Stimulated activated memory B cell treated with anti-CD40 and anti-IgM and Interleukin-4, amounts not matched to agents 10 μg/mL and 1 μg/mL and 100 μg/mL, for 72 hours (primary cell): Measurements from ENCODE around the gene RPUSD2.
"Not testable (repeated sequence)": the region's sequence is repeated elsewhere in the genome, so short reads cannot be mapped to it uniquely, and the experiment has no call there.

ENCODE experiments used
- ATAC-seq: fragments of 150-1000 bp; cut with Tn5 transposase; 2 replicates; pipeline ENCODE4 v1.10.0; 2021
- H3K27ac Mint-ChIP-seq: one replicate; pipeline ENCODE4 v1.8.0; 2022; ENCODE audit warnings: mild to moderate bottlenecking, mixed read lengths
- H3K27me3 Mint-ChIP-seq: one replicate; pipeline ENCODE4 v1.8.0; 2022; ENCODE audit warnings: mixed read lengths
- H3K36me3 Mint-ChIP-seq: one replicate; pipeline ENCODE4 v1.8.0; 2022; ENCODE audit warnings: mixed read lengths
- H3K4me1 Mint-ChIP-seq: one replicate; pipeline ENCODE4 v1.8.0; 2022; ENCODE audit warnings: mixed read lengths
- H3K4me3 Mint-ChIP-seq: one replicate; pipeline ENCODE4 v1.8.0; 2022; ENCODE audit warnings: mild to moderate bottlenecking, moderate library complexity, mixed read lengths
- H3K9me3 Mint-ChIP-seq: one replicate; pipeline ENCODE4 v1.8.0; 2022; ENCODE audit warnings: mixed read lengths

RPUSD2 gene

DNA sequence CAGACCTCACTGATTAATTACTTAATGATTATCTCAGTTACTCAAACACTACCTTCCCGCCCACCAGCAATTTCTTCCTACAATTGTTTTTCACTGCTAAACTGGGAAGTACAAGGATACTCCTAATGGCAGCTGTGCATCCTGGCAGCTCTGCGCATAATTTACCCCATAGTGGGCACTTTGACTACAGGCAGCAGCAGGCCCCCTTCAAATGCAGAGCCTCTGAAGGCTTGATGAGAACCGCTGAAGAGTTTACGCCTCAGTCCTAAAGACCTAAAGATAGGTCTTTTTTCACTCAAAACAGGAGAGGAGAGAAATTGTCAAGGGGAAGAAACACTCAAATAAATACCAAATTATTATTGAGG lies 15.0 kb upstream of the RPUSD2 start:
- peaks cover 97% of the 10 kb centered on the region for H3K4me1 Mint-ChIP-seq
- H3K9me3 Mint-ChIP-seq = no peaks in the 10 kb centered on the region
- peaks cover 44% of the 10 kb centered on the region for H3K36me3 Mint-ChIP-seq
- no peak for ATAC-seq
- peak overlapping the region; percentile 82 for H3K4me3 Mint-ChIP-seq
- peak overlapping the region; percentile 95 for H3K27ac Mint-ChIP-seq
- no peaks in the 10 kb centered on the region for H3K27me3 Mint-ChIP-seq

DNA sequence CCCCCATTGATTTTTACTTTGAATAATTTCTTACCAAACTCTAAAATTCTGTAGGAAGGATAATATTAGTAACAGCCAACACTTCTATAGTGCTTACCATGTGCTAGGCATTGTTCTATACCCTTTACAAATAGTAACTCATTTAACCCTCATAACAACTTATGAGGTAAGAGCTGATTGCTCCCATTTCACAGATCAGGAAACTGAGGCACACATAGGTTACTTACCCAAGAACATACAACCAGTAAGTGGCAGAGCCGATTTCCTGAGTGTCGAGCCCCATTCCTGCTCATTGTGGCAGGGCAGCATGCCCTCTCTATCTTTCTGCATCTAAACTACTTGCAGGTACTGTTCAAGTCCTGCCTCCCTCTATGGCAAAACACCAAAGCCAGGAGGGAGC lies 13.2 kb upstream of the RPUSD2 start:
- H3K27ac Mint-ChIP-seq = peak overlapping the region; percentile 95
- H3K4me3 Mint-ChIP-seq = no peak overlapping the region
- peaks cover 49% of the 10 kb centered on the region for H3K36me3 Mint-ChIP-seq
- peaks cover 2% of the 10 kb centered on the region for H3K9me3 Mint-ChIP-seq
- no peaks in the 10 kb centered on the region for H3K27me3 Mint-ChIP-seq
- peaks cover 97% of the 10 kb centered on the region for H3K4me1 Mint-ChIP-seq
- no peak for ATAC-seq

- ATAC-seq = no peak
- Mint-ChIP-seq H3K27me3 (no peaks in the 10 kb centered on the region), H3K27ac (peak overlapping the region; percentile 96), H3K9me3 (peaks cover 2% of the 10 kb centered on the region), H3K4me1 (peaks cover 80% of the 10 kb centered on the region), H3K36me3 (peaks cover 34% of the 10 kb centered on the region), H3K4me3 (peak overlapping the region; percentile 63)
These were observed 10.0 kb upstream of the RPUSD2 start for GRCh38 chr15:40558952-40559742.

- no peak overlapping the region for H3K4me3 Mint-ChIP-seq
- H3K4me1 Mint-ChIP-seq = peaks cover 58% of the 10 kb centered on the region
These were observed 6.4 kb upstream of the RPUSD2 start for GRCh38 chr15:40562691-40563090.

DNA sequence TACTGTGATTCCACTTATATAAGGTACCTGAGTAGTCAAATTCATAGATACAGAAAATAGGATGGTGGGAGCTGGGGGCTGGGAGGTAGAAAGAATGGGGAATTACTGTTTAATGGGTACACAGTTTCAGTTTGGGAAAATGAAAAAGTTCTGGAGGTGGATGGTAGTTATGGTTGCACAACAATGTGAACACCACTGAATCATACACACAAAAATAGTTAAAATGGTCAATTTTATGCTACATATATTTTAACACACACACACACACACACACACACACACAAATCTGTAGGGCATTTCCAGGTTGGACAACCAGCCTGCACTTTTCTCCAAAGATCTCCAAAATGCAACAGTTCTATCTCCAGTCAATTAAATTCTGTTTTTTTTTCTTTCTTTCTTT lies 5.7 kb upstream of the RPUSD2 start:
- H3K9me3 Mint-ChIP-seq = peaks cover 2% of the 10 kb centered on the region
- no peak overlapping the region for H3K27ac Mint-ChIP-seq
- H3K27me3 Mint-ChIP-seq = no peaks in the 10 kb centered on the region
- no peak for ATAC-seq
- peak overlapping the region; percentile 88 for H3K4me3 Mint-ChIP-seq
- H3K36me3 Mint-ChIP-seq = peaks cover 18% of the 10 kb centered on the region
- H3K4me1 Mint-ChIP-seq = peaks cover 52% of the 10 kb centered on the region

More at GRCh38 chr15:40562691-40563090, 6.4 kb upstream of the RPUSD2 start:
- no peak for ATAC-seq
- Mint-ChIP-seq H3K36me3 (peaks cover 18% of the 10 kb centered on the region), H3K27ac (no peak overlapping the region), H3K27me3 (no peaks in the 10 kb centered on the region), H3K9me3 (peaks cover 2% of the 10 kb centered on the region)

DNA sequence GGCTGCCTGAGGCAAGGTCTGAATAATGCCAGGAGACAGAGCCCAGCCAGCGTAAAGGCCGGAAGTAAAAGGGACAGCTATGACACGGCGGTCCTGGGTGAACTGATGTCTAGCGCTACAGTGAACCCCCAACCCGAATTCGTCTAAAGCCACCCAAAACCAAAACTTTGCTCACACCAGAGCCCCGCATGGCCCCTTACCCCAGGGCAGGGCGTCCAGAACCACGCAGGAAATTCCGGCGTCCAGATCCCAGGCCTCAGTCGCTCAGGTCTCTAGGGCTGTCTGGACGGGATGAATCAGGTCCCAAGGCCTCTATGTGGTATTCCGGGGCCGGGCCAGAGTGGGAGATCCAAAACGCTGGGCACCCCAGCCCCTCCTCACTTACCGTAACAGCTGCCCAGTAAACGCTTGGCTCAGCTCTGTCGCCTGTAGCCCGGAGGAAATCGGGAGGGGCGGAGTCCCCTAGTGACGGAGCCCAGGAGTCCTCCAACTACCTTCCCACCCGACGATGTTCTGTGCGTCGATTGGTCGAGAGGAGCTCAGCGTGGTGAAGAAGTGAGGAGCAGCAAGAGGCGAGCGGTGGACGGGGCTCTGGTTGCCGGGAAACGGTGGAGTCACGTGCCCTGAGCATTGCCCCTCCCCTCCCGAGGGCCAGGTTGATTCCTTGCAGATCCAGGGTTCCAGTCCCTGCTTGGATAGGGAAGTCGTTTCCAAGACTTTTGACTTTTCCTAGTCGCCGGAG lies 4.3 kb upstream of the RPUSD2 start, which contains the start of gene CCDC32:
TSS of gene CCDC32 (minus strand) at position 452 of the 742 bp plus-strand sequence. CDS start 2,027 bp downstream, outside the sequence.
- no peaks in the 10 kb centered on the region for H3K27me3 Mint-ChIP-seq
- peak within 1 kb of the TSS; percentile 82 for H3K27ac Mint-ChIP-seq
- H3K4me3 Mint-ChIP-seq = peak within 1 kb of the TSS; percentile 88
- H3K9me3 Mint-ChIP-seq = peaks cover 2% of the 10 kb centered on the region
- peak; percentile 99 for ATAC-seq
- peaks cover 47% of the 10 kb centered on the region for H3K4me1 Mint-ChIP-seq
- H3K36me3 Mint-ChIP-seq = peaks cover 7% of the 10 kb centered on the region

GRCh38 chr15:40565333-40566238 lies 3.5 kb upstream of the RPUSD2 start:
- peaks cover 1% of the 10 kb centered on the region for H3K36me3 Mint-ChIP-seq
- no peaks in the 10 kb centered on the region for H3K27me3 Mint-ChIP-seq
- peak overlapping the region; percentile 88 for H3K4me3 Mint-ChIP-seq
- peak overlapping the region; percentile 82 for H3K27ac Mint-ChIP-seq
- ATAC-seq = no peak
- H3K9me3 Mint-ChIP-seq = no peaks in the 10 kb centered on the region
- peaks cover 45% of the 10 kb centered on the region for H3K4me1 Mint-ChIP-seq

DNA sequence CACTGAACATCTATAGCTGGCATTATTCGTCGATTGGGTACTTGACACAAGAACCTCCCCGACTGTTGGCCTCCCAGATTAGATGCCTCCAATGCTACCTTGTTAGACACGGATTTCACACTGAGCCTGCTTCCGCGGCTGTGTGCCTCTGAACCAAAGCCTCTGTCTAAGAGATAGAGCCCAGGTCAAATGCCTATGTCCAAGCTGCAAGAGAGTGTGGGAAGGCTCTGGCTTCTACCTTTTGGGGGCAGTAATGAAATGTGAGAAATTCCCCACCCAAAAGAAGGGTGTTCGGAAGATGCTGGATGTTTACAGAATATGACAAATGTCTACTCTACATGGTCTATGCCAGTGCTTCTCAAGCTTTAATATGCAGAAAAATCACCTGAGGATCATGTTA lies 2.0 kb upstream of the RPUSD2 start:
- ATAC-seq = no peak
- Mint-ChIP-seq H3K9me3 (no peaks in the 10 kb centered on the region), H3K36me3 (no peaks in the 10 kb centered on the region), H3K27me3 (no peaks in the 10 kb centered on the region), H3K4me1 (peaks cover 48% of the 10 kb centered on the region), H3K27ac (no peak overlapping the region), H3K4me3 (no peak overlapping the region)

- peaks cover 36% of the 10 kb centered on the region for H3K36me3 Mint-ChIP-seq
- no peaks in the 10 kb centered on the region for H3K27me3 Mint-ChIP-seq
- no peak for ATAC-seq
- H3K9me3 Mint-ChIP-seq = no peaks in the 10 kb centered on the region
- peaks cover 34% of the 10 kb centered on the region for H3K4me1 Mint-ChIP-seq
- H3K4me3 Mint-ChIP-seq = no peak overlapping the region
- H3K27ac Mint-ChIP-seq = no peak overlapping the region
These were observed 6.0 kb downstream of the RPUSD2 start for GRCh38 chr15:40575113-40575512.

- H3K27ac Mint-ChIP-seq, H3K27me3 Mint-ChIP-seq, ATAC-seq, H3K4me3 Mint-ChIP-seq, H3K9me3 Mint-ChIP-seq: not testable (repeated sequence)
- Mint-ChIP-seq H3K36me3 (peaks cover 36% of the 10 kb centered on the region), H3K4me1 (peaks cover 18% of the 10 kb centered on the region)
These were observed 7.8 kb downstream of the RPUSD2 start for GRCh38 chr15:40576914-40577313.

GRCh38 chr15:40578892-40579291 lies 9.8 kb downstream of the RPUSD2 start:
- Mint-ChIP-seq H3K4me3 (no peak overlapping the region), H3K4me1 (peaks cover 2% of the 10 kb centered on the region), H3K36me3 (peaks cover 20% of the 10 kb centered on the region), H3K9me3 (no peaks in the 10 kb centered on the region), H3K27me3 (no peaks in the 10 kb centered on the region), H3K27ac (no peak overlapping the region)
- ATAC-seq = no peak

- H3K27ac Mint-ChIP-seq, H3K36me3 Mint-ChIP-seq, H3K4me3 Mint-ChIP-seq, ATAC-seq, H3K4me1 Mint-ChIP-seq, H3K27me3 Mint-ChIP-seq, H3K9me3 Mint-ChIP-seq: not testable (repeated sequence)
These were observed 12.7 kb downstream of the RPUSD2 start for GRCh38 chr15:40581796-40582195.

- Mint-ChIP-seq H3K4me1 (no peaks in the 10 kb centered on the region), H3K9me3 (no peaks in the 10 kb centered on the region), H3K4me3 (no peak overlapping the region), H3K36me3 (no peaks in the 10 kb centered on the region), H3K27ac (no peak overlapping the region), H3K27me3 (no peaks in the 10 kb centered on the region)
- ATAC-seq = no peak
These were observed 13.7 kb downstream of the RPUSD2 start for GRCh38 chr15:40582726-40583246.

GRCh38 chr15:40584191-40584590 lies 15.1 kb downstream of the RPUSD2 start:
- Mint-ChIP-seq H3K9me3 (no peaks in the 10 kb centered on the region), H3K27me3 (no peaks in the 10 kb centered on the region), H3K4me3 (no peak overlapping the region), H3K36me3 (no peaks in the 10 kb centered on the region), H3K4me1 (no peaks in the 10 kb centered on the region), H3K27ac (no peak overlapping the region)
- ATAC-seq = no peak

DNA sequence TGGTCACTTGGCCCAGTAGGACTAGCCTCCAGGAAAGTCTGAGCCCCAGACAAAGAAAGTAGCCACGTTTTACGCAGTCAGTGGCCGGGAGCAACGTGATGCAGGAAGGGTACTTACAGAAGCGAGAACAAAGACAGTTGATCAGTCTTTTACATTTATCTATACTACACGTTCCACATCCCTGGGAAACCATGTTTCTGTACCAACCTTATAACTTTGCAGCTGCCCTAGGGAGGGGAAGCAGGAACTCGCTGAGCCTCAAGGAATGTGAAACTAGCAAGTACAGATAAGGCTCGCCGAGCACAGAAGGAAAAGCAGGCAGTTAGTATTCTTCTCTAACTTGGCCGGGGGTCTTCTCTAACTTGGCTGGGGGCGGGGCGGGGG lies 21.6 kb downstream of the RPUSD2 start:
- peak overlapping the region; percentile 73 for H3K27ac Mint-ChIP-seq
- no peak overlapping the region for H3K4me3 Mint-ChIP-seq
- no peaks in the 10 kb centered on the region for H3K27me3 Mint-ChIP-seq
- H3K36me3 Mint-ChIP-seq = no peaks in the 10 kb centered on the region
- H3K4me1 Mint-ChIP-seq = peaks cover 28% of the 10 kb centered on the region
- no peak for ATAC-seq
- H3K9me3 Mint-ChIP-seq = no peaks in the 10 kb centered on the region
